GM19372 (cell line): ENCODE results near the gene ZFP36L2.

ENCODE experiments used
- ATAC-seq: cut with Tn5 transposase; IDR thresholded peaks from one replicate; pipeline ENCODE4 v1.9.1; 2021; ENCODE audit warnings: mild to moderate bottlenecking, low read depth, moderate library complexity; ENCODE audit not compliant: unreplicated experiment

The ZFP36L2 gene

GRCh38 chr2:43224571-43225092, 1.8 kb downstream of the ZFP36L2 start:
- no peak for ATAC-seq

GRCh38 chr2:43224131-43224570, 2.3 kb downstream of the ZFP36L2 start:
- ATAC-seq, result no peak

- ATAC-seq, result no peak
Measured at GRCh38 chr2:43223521-43224001, 2.8 kb downstream of the ZFP36L2 start.

GRCh38 chr2:43222475-43223309, 3.7 kb downstream of the ZFP36L2 start:
- ATAC-seq, result no peak

GRCh38 chr2:43221763-43222474, 4.5 kb downstream of the ZFP36L2 start:
- no peak for ATAC-seq

GRCh38 chr2:43221124-43221762, 5.2 kb downstream of the ZFP36L2 start:
- ATAC-seq, result no peak

GRCh38 chr2:43220760-43221123, 5.7 kb downstream of the ZFP36L2 start:
- no peak for ATAC-seq

GRCh38 chr2:43220229-43220751, 6.1 kb downstream of the ZFP36L2 start:
- ATAC-seq, result no peak

- ATAC-seq, result peak; percentile 51
Measured at GRCh38 chr2:43219383-43220228, 6.8 kb downstream of the ZFP36L2 start.

GRCh38 chr2:43218702-43219382, 7.6 kb downstream of the ZFP36L2 start:
- peak; percentile 39 for ATAC-seq

GRCh38 chr2:43218155-43218701, 8.2 kb downstream of the ZFP36L2 start:
- ATAC-seq, result no peak

GRCh38 chr2:43217228-43218154, 8.9 kb downstream of the ZFP36L2 start:
- no peak for ATAC-seq

- no peak for ATAC-seq
Measured at GRCh38 chr2:43216629-43217028, 9.8 kb downstream of the ZFP36L2 start.

- no peak for ATAC-seq
Measured at GRCh38 chr2:43215673-43216255, 10.6 kb downstream of the ZFP36L2 start.

GRCh38 chr2:43214253-43214652, 12.2 kb downstream of the ZFP36L2 start:
- no peak for ATAC-seq

GRCh38 chr2:43212931-43213330, 13.5 kb downstream of the ZFP36L2 start:
- no peak for ATAC-seq

GRCh38 chr2:43212216-43212835, 14.1 kb downstream of the ZFP36L2 start:
- ATAC-seq, result no peak
